Stimulated activated CD8-positive, alpha-beta memory T cell treated with anti-CD3 and anti-CD28 coated beads, Interleukin-7, amount 100 ng/mL, for 24 hours (primary cell): ENCODE measurements around the gene SETBP1.
A peak's percentile ranks its signal among the peaks of the same experiment; 100 is the strongest.
"Not testable (repeated sequence)": the region's sequence is repeated elsewhere in the genome, so short reads cannot be mapped to it uniquely, and the experiment has no call there.

Experiments used
- DNase-seq: peaks from one replicate; pipeline ENCODE4 v3.0.0-alpha.2; 2020; ENCODE audit warnings: low read depth

The SETBP1 gene

GRCh38 chr18:44704135-44704789, 23.6 kb downstream of the SETBP1 start:
- no peak for DNase-seq

- no peak for DNase-seq
Measured at GRCh38 chr18:44705075-44705675, 24.5 kb downstream of the SETBP1 start.

- no peak for DNase-seq
Measured at GRCh38 chr18:44708451-44709083, 27.9 kb downstream of the SETBP1 start.

- no peak for DNase-seq
Measured at GRCh38 chr18:44709307-44710126, 28.8 kb downstream of the SETBP1 start.

GRCh38 chr18:44710931-44711330, 30.2 kb downstream of the SETBP1 start:
- DNase-seq, result no peak

GRCh38 chr18:44712025-44712424, 31.3 kb downstream of the SETBP1 start:
- no peak for DNase-seq

- DNase-seq, result no peak
Measured at GRCh38 chr18:44713435-44713834, 32.7 kb downstream of the SETBP1 start.

GRCh38 chr18:44714376-44714775, 33.7 kb downstream of the SETBP1 start:
- DNase-seq, result no peak

GRCh38 chr18:44715245-44715644, 34.6 kb downstream of the SETBP1 start:
- no peak for DNase-seq

- no peak for DNase-seq
Measured at GRCh38 chr18:44715842-44716241, 35.2 kb downstream of the SETBP1 start.

- no peak for DNase-seq
Measured at GRCh38 chr18:44716697-44717163, 36.0 kb downstream of the SETBP1 start.

- no peak for DNase-seq
Measured at GRCh38 chr18:44719519-44720060, 38.9 kb downstream of the SETBP1 start.

- not testable (repeated sequence) for DNase-seq
Measured at GRCh38 chr18:44721748-44722147, 41.1 kb downstream of the SETBP1 start.

GRCh38 chr18:44723411-44723810, 42.7 kb downstream of the SETBP1 start:
- no peak for DNase-seq

- DNase-seq, result no peak
Measured at GRCh38 chr18:44724105-44724778, 43.6 kb downstream of the SETBP1 start.

GRCh38 chr18:44725300-44726058, 44.8 kb downstream of the SETBP1 start:
- peak; percentile 33 for DNase-seq

GRCh38 chr18:44726059-44726421, 45.4 kb downstream of the SETBP1 start:
- no peak for DNase-seq

GRCh38 chr18:44727291-44727690, 46.6 kb downstream of the SETBP1 start:
- DNase-seq, result no peak

GRCh38 chr18:44729631-44730101, 49.0 kb downstream of the SETBP1 start:
- peak; percentile 32 for DNase-seq

- no peak for DNase-seq
Measured at GRCh38 chr18:44730803-44731529, 50.3 kb downstream of the SETBP1 start.
